MM.1S (cell line): Measurements from ENCODE around the gene PLXNA2.

Experiments used
- EZH2phosphoT487 ChIP-seq: fragments of 300-600 bp; sonication (generic); IDR thresholded peaks from 2 replicates; pipeline ENCODE4 v1.6.1; 2018; ENCODE audit warnings: antibody characterized with exemption, low read length
- TF ChIP-seq, protein P1 (sequence below): fragments of 300-600 bp; sonication (generic); IDR thresholded peaks from 2 replicates; pipeline ENCODE4 v1.5.1; 2016; ENCODE audit warnings: antibody characterized with exemption, low read length, mixed read lengths

- TF ChIP-seq, protein P1, sequence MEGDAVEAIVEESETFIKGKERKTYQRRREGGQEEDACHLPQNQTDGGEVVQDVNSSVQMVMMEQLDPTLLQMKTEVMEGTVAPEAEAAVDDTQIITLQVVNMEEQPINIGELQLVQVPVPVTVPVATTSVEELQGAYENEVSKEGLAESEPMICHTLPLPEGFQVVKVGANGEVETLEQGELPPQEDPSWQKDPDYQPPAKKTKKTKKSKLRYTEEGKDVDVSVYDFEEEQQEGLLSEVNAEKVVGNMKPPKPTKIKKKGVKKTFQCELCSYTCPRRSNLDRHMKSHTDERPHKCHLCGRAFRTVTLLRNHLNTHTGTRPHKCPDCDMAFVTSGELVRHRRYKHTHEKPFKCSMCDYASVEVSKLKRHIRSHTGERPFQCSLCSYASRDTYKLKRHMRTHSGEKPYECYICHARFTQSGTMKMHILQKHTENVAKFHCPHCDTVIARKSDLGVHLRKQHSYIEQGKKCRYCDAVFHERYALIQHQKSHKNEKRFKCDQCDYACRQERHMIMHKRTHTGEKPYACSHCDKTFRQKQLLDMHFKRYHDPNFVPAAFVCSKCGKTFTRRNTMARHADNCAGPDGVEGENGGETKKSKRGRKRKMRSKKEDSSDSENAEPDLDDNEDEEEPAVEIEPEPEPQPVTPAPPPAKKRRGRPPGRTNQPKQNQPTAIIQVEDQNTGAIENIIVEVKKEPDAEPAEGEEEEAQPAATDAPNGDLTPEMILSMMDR = no peak
- TF ChIP-seq EZH2phosphoT487 = no peak
Measured at GRCh38 chr1:208078752-208079151, 165.4 kb downstream of the PLXNA2 start.
